Measurements from ENCODE around the gene GPSM1. TPM values are rescaled to one million over a fixed set of nuclear protein-coding genes. Genes with fewer than 3 reads are reported as not detected.

Gene GPSM1
- total and polyA plus RNA-seq, 8 donors: 3.5 to 17.4 (median 12.1) TPM

DNA sequence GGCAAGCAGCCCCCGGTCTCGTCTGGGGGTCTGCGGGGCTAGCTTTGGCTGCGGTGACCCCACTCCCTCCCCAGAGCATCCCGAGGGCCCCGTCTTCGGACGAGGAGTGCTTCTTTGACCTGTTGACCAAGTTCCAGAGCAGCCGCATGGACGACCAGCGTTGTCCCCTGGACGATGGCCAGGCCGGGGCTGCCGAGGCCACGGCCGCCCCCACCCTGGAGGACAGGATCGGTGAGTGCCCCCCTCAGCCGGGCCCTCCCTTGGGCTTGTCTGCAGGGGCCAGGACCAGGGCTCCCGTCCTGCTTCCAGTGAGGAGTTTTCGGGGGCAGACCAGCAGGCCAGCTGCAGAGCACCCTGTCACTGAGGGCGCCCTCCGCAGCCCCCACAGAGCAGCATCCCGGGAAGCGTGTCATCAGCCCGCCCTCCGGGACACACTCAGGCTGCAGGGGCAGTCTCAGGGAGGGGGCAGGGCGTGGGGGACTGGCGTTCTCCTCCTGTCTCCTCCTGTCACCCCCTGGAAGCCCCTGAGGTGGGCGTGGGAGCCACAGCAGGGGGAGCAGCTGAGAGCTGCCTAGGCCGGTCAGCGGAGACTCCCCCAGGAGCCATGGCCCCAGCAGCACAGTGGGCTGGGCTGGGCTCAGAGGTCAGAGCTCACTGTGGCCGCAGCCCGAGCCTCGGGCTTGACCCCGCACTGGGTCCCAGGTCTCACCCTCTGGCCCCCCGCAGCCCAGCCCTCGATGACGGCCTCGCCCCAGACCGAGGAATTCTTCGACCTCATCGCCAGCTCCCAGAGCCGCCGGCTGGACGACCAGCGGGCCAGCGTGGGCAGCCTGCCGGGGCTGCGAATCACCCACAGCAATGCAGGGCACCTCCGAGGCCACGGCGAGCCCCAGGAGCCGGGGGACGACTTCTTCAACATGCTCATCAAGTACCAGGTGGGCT lies 28.5 kb downstream of the GPSM1 start:
- no peak for TF ChIP-seq POLR2A (IDR thresholded peaks at IDR 0.05)
- TF ChIP-seq, protein P1, sequence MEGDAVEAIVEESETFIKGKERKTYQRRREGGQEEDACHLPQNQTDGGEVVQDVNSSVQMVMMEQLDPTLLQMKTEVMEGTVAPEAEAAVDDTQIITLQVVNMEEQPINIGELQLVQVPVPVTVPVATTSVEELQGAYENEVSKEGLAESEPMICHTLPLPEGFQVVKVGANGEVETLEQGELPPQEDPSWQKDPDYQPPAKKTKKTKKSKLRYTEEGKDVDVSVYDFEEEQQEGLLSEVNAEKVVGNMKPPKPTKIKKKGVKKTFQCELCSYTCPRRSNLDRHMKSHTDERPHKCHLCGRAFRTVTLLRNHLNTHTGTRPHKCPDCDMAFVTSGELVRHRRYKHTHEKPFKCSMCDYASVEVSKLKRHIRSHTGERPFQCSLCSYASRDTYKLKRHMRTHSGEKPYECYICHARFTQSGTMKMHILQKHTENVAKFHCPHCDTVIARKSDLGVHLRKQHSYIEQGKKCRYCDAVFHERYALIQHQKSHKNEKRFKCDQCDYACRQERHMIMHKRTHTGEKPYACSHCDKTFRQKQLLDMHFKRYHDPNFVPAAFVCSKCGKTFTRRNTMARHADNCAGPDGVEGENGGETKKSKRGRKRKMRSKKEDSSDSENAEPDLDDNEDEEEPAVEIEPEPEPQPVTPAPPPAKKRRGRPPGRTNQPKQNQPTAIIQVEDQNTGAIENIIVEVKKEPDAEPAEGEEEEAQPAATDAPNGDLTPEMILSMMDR (IDR thresholded peaks at IDR 0.05): no peak
- TF ChIP-seq POLR2AphosphoS5 (IDR thresholded peaks at IDR 0.05): no peak
- TF ChIP-seq EP300 (IDR thresholded peaks at IDR 0.05): no peak
- intact Hi-C loops (cut with DNase I; ENCODE audit: low total_unique reads): no loop called here
- WGBS, 5 donors: 77 to 83% (median 79%) methylated on average over 40 to 54 of the region's 54 CpGs
- DNase-seq: no peak
- Histone ChIP-seq H3K27ac (no peak overlapping the region), H3K27me3 (no peaks in the 10 kb centered on the region), H3K36me3 (peaks cover 2 to 39% (median 29%) of the 10 kb centered on the region in 4 donors), H3K9me3 (no peaks in the 10 kb centered on the region), H3K4me3 (no peak overlapping the region), H3K4me1 (peaks cover 5 to 40% (median 15%) of the 10 kb centered on the region in 4 donors)

DNA sequence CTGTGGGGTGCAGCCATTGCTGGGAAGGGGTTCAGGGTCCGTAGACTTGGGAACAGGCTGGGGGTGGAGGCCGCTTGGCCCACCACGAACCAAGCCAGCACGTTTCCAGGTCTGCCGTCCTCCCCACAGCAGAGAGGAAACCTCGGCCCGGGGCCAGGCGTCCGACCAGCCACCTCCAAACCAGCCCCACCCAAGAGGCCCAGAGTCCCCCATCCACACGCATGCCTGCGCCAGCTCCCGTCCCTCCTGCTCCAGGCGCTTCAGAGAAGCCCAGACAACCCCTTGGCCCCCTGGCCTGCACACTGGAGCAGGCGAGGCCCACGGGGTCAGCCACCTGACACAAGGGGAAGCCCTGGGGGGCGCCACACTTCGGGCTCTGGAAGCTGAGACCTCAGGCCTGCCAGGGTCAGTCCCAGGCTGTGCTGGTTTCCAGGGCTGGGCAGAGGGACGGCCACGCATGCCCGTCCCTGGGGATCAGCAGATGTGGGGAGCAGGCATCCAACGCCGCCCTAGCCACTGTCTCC lies 29.9 kb downstream of the GPSM1 start:
- no peak for TF ChIP-seq EP300 (IDR thresholded peaks at IDR 0.05)
- no peak for TF ChIP-seq POLR2A (IDR thresholded peaks at IDR 0.05)
- TF ChIP-seq POLR2AphosphoS5 (IDR thresholded peaks at IDR 0.05): no peak
- TF ChIP-seq, protein P1 (IDR thresholded peaks at IDR 0.05): no peak
- Histone ChIP-seq H3K27me3 (no peaks in the 10 kb centered on the region), H3K36me3 (peaks cover 2 to 45% (median 35%) of the 10 kb centered on the region in 4 donors), H3K4me3 (no peak overlapping the region), H3K27ac (no peak overlapping the region), H3K4me1 (peaks cover 12 to 50% (median 24%) of the 10 kb centered on the region in 4 donors), H3K9me3 (no peaks in the 10 kb centered on the region)
- DNase-seq: peak in 1 of 2 donors; percentile 61
- 71 to 86% (median 79%) methylated on average over 15 to 22 of the region's 22 CpGs for WGBS, 5 donors
- intact Hi-C loops (cut with DNase I; ENCODE audit: low total_unique reads): no loop called here

DNA sequence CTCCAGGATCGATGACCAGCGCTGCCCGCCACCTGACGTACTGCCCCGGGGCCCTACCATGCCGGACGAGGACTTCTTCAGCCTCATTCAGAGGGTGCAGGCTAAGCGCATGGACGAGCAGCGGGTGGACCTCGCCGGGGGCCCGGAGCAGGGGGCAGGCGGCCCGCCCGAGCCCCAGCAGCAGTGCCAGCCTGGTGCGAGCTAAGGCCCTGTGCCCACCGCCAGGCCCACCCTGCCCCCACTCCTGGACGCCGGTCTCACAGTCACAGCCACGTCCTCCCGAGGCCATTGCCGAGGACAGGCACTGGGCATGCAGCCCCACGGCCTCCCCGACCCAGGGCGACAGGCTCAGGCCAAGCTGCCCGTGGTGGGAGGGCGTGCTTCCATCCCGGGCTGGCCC lies 30.7 kb downstream of the GPSM1 start:
- H3K4me3 ChIP-seq: no peak overlapping the region
- no peak for TF ChIP-seq EP300 (IDR thresholded peaks at IDR 0.05)
- TF ChIP-seq POLR2A (IDR thresholded peaks at IDR 0.05): no peak
- TF ChIP-seq, protein P1 (IDR thresholded peaks at IDR 0.05): no peak
- no peak for TF ChIP-seq POLR2AphosphoS5 (IDR thresholded peaks at IDR 0.05)
- H3K27ac ChIP-seq: no peak overlapping the region
- intact Hi-C loops (cut with DNase I; ENCODE audit: low total_unique reads): no loop called here
- H3K27me3 ChIP-seq: no peaks in the 10 kb centered on the region
- 82 to 96% (median 89%) methylated on average over 12 to 29 of the region's 29 CpGs for WGBS, 5 donors
- H3K4me1 ChIP-seq: peaks cover 19 to 50% (median 32%) of the 10 kb centered on the region in 4 donors
- DNase-seq: no peak
- H3K36me3 ChIP-seq: peaks cover 2 to 45% (median 35%) of the 10 kb centered on the region in 4 donors
- H3K9me3 ChIP-seq: no peaks in the 10 kb centered on the region

DNA sequence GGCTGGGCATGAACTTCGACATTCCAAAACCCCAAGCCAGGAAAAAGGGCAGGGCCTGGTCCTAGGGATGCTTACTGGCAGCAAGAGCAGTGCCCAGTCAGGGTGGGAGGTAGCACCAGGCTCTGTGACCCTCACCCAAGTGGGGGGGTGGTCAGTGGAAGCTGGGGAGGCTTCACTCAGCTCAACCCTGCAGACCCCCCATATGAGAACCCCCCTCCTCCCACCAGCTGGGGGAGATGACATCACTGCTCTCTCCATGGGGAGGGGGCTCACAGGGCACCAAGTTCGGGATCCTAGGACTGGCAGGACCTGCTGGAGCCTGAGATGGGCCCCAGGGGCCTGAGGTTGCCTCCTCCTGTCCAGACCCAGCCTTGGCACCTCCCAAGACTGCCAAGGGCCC lies 31.5 kb downstream of the GPSM1 start:
- 40 to 75% (median 67%) methylated on average over 1 to 2 of the region's 2 CpGs for WGBS, 5 donors
- H3K36me3 ChIP-seq: peaks cover 2 to 45% (median 35%) of the 10 kb centered on the region in 4 donors
- TF ChIP-seq, protein P1 (IDR thresholded peaks at IDR 0.05): no peak
- no peak for TF ChIP-seq POLR2A (IDR thresholded peaks at IDR 0.05)
- no peak for TF ChIP-seq POLR2AphosphoS5 (IDR thresholded peaks at IDR 0.05)
- TF ChIP-seq EP300 (IDR thresholded peaks at IDR 0.05): no peak
- H3K27ac ChIP-seq: no peak overlapping the region
- H3K9me3 ChIP-seq: no peaks in the 10 kb centered on the region
- intact Hi-C loops (cut with DNase I; ENCODE audit: low total_unique reads): no loop called here
- no peak for DNase-seq
- peaks cover 21 to 47% (median 35%) of the 10 kb centered on the region in 4 donors for H3K4me1 ChIP-seq
- H3K27me3 ChIP-seq: peaks cover 0 to under 1% (median 0%) of the 10 kb centered on the region in 3 donors
- H3K4me3 ChIP-seq: no peak overlapping the region
